SK-N-MC (cell line): ENCODE measurements around the gene JAZF1.

Experiments
- EZH2 ChIP-seq: fragments of 200-600 bp; sonication (generic); IDR thresholded peaks from one replicate; pipeline ENCODE4 v1.6.1; 2017; ENCODE audit warnings: antibody characterized with exemption
- POLR2AphosphoS5 ChIP-seq: IDR thresholded peaks from 2 replicates; pipeline ENCODE4 v1.6.1; 2012; ENCODE audit warnings: mild to moderate bottlenecking, low read depth, low read length, borderline replicate concordance

GRCh38 chr7:27875832-27876231, 304.8 kb downstream of the JAZF1 start:
- TF ChIP-seq POLR2AphosphoS5, result no peak
- no peak for TF ChIP-seq EZH2
